HG02938 (cell line): Measurements from ENCODE around the gene SLC2A8.

ENCODE experiments used
- ATAC-seq: cut with Tn5 transposase; IDR thresholded peaks from one replicate; pipeline ENCODE4 v1.9.1; 2021; ENCODE audit warnings: mild to moderate bottlenecking, moderate library complexity; ENCODE audit not compliant: unreplicated experiment

Gene SLC2A8, protein sequence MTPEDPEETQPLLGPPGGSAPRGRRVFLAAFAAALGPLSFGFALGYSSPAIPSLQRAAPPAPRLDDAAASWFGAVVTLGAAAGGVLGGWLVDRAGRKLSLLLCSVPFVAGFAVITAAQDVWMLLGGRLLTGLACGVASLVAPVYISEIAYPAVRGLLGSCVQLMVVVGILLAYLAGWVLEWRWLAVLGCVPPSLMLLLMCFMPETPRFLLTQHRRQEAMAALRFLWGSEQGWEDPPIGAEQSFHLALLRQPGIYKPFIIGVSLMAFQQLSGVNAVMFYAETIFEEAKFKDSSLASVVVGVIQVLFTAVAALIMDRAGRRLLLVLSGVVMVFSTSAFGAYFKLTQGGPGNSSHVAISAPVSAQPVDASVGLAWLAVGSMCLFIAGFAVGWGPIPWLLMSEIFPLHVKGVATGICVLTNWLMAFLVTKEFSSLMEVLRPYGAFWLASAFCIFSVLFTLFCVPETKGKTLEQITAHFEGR

DNA sequence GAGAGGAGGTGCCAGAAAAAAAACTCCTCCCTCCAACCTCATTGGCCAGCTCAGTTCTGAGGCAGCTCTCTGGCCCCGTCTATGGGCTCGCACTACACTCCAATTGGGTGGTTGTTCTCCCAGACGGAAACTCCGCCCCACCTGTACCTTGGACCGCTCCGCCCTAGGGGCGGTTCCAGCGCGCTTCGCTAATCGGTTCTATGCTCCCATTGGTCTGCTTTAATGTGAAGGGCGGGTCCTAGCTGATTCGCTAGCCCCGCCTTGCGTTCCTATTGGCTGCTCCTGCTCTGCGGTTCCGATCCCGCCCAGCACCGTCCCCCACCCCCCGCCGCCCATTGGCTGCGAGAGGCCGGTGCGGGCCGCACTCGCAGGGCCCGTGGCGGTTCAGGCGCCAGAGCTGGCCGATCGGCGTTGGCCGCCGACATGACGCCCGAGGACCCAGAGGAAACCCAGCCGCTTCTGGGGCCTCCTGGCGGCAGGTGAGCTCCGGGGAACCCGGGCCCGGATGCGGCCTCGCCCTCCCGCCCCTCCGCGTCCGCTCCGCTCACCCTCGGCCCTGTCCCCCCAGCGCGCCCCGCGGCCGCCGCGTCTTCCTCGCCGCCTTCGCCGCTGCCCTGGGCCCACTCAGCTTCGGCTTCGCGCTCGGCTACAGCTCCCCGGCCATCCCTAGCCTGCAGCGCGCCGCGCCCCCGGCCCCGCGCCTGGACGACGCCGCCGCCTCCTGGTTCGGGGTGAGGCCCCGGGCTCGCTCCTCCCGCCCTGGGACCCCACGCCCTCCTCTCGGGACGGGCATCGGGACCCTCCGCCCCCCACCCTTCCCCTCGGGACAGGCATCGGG is at the start of gene SLC2A8:
Gene SLC2A8, plus strand, starts transcription at position 362 of the 838 bp plus-strand sequence. Its CDS starts 62 bp downstream, at position 424.
- peak; percentile 95 for ATAC-seq

- no peak for ATAC-seq
Observed at GRCh38 chr9:127347831-127348776, 48.9 kb upstream of the SLC2A8 start.

DNA sequence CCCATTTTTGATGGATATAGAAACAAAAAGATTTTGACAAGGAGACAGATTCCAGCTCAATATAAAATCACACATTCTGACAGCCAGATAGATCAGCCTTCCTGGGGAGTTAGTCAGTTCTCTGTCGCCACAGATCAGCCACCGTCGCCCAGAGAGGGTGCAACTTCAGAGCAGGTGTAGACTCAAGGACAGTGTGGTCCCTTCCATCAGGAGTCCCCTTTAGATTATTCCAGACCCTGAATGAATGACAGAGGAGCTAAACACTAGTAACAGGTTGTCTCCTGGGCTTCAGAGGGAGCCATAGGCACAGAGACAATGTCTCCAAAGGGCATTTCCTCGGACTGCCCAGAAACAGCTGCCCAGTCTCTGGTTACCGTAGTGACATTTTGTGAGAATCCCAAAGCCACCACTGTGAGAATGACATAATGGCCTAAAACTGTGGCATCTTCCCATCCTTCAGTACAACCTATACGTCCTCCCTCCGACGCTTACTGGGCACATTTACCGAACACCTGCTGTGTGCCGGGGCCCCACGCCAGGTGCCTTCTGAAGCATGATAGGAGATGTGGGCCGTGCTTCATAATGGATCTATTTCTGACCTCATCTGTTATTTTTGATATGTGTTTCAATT is 47.4 kb upstream of the SLC2A8 start:
- ATAC-seq = no peak

DNA sequence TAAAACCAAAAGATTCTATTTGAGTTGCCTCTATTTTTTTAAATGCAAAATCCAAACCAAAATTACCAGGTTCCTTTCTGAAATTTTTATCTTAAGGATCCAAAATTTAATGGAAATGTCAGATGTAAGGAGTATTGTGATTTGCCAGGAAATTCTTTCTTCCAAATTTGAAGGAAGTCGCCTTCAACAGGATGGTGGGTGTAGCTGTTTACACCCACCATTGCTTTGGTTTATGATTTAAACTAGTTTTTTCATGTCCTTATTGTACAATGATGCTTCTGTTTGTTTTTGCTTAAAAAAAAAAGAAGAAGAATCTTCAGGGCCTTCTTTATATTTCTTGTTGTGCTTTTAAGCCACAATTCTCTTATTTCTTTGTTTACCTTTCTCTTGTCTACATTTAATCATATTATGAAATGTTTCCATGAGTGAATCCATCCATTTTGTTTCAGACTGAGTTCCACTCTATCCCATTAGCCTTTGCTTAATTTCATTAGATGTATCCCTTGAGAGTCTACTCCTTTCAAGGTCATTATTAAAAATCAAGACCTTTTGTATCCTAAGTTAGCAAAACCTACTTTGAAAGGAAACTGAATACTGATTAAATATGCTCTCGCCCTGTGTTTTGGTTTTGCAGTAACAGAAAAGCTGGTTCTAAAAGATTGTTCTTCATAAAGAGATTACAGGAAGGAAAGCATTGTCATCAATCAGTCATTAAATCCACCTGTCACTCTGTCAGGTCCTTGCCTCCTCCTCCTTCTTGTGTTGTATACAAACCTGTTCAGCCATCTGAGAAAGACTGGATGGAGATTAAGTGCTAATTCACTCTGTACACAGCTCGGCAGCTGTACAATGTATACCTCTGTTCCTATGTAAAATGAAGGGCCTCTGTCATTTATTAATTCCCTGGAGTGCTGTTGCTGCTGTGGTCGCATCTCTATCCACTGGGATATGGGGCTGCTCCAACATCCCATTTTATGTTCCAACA is 45.5 kb upstream of the SLC2A8 start:
- no peak for ATAC-seq

DNA sequence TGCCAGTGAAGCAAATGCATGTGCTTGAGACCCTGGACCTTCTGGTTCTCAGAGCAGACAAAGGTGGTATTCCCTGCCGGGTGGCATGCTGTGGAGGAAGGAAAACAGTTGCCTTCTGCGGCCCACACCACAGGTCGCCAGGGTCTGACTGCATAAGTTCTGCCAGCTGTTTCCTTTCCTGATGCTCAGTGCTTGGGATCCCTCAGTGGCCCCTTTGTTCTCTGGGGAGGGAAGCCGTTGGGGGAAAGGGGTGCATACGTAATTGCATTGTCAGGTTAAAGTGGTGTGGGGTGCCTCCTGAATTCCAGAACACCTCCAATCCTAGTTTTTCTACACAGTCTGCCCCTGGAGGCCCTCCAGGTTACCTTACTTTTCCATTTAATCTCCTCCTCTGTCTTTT is 43.1 kb upstream of the SLC2A8 start:
- no peak for ATAC-seq

- ATAC-seq = no peak
Observed at GRCh38 chr9:127356906-127357305, 40.1 kb upstream of the SLC2A8 start.

- no peak for ATAC-seq
Observed at GRCh38 chr9:127358023-127358535, 38.9 kb upstream of the SLC2A8 start.

GRCh38 chr9:127358770-127359169 is 38.2 kb upstream of the SLC2A8 start:
- ATAC-seq = no peak

GRCh38 chr9:127360250-127360649 is 36.7 kb upstream of the SLC2A8 start:
- no peak for ATAC-seq

DNA sequence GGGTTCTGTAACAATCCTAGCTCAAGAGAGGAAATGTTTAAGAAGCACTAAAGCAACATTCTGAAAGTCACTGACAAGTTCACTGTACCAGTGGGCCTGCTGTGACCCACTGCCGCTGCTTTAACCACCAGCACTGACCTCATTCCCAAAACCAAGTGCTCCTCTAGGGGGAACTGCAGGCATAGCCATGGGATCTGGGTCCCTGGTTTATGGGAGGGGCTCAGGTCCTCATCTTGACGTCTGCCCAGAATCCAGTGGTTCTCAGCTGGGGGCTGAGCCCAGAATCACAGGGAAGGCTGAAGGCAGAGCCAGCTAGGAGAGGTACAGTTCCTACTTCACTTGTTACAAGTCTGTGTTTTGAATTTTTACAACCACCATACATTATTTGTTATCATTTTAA is 36.1 kb upstream of the SLC2A8 start:
- ATAC-seq = no peak

- no peak for ATAC-seq
Observed at GRCh38 chr9:127361561-127361960, 35.4 kb upstream of the SLC2A8 start.

- ATAC-seq = no peak
Observed at GRCh38 chr9:127362829-127363228, 34.1 kb upstream of the SLC2A8 start.

- no peak for ATAC-seq
Observed at GRCh38 chr9:127365461-127365860, 31.5 kb upstream of the SLC2A8 start.

- ATAC-seq = no peak
Observed at GRCh38 chr9:127366594-127366993, 30.4 kb upstream of the SLC2A8 start.

GRCh38 chr9:127368852-127369402 is 28.0 kb upstream of the SLC2A8 start:
- no peak for ATAC-seq

DNA sequence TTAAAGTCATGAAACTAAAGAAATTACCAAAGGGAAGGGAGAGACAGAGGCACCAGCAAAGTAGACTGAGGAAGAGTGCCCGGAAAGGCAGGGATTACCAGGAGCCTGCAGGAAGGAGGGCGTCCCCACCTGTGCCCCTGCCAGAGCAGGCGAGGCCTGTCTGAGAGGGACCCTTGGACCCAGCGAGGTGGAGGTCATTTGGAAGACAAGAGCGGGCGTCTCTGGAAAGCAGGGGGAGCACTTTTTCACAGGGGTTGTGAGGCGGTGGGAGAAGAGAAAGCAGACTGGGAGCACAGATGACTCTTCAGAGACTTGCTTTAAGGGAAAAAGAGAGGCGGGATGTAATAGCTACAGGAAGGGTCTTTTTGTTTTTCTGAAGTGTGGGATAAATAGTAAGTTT is 27.5 kb upstream of the SLC2A8 start:
- ATAC-seq = no peak

DNA sequence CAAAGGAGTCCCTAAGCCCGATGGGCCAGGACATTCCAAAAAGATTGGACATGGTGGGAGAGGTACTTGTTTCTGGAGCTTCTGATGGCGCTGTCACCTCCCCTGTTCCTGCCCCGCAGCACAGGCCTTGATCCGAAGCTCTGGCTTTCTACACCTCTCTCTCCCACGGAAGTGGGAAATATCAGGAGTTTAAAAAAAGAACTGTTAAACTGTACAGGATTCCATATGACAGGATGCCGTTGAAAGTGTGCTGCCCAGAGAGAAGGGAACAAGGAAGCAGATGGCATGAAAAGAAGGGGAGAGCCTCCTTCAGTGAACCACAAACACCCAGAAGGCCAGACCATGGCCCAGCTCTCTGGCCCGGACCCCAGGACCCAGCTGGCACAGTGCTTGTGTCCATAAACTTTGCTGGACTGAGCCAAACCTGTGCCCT is 26.8 kb upstream of the SLC2A8 start:
- no peak for ATAC-seq
